Measurements from ENCODE around the gene CFAP57.

The CFAP57 gene

GRCh38 chr1:43229826-43230780 is 58.0 kb downstream of the CFAP57 start:
- no peak for DNase-seq

- DNase-seq = no peak
These were observed 59.9 kb downstream of the CFAP57 start for GRCh38 chr1:43232074-43232473.

GRCh38 chr1:43232482-43232881 is 60.4 kb downstream of the CFAP57 start:
- DNase-seq = no peak

GRCh38 chr1:43233631-43234030 is 61.5 kb downstream of the CFAP57 start:
- DNase-seq = no peak

DNA sequence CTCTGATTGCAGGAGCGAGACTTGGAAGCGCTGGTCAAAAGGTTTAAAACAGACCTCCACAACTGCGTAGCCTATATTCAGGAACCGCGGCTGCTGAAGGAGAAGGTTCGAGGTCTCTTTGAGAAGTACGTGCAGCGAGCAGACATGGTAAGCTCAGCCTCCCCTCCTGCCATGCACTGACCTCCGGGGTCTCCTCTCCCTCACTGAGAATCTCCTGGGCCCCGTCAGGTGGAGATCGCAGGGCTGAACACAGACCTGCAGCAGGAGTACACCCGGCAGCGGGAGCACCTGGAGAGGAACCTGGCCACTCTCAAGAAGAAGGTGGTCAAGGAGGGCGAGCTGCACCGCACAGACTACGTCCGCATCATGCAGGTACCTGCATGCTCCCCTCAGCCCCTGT is 62.1 kb downstream of the CFAP57 start:
- DNase-seq = no peak

GRCh38 chr1:43235040-43235439 is 62.9 kb downstream of the CFAP57 start:
- DNase-seq = no peak

DNA sequence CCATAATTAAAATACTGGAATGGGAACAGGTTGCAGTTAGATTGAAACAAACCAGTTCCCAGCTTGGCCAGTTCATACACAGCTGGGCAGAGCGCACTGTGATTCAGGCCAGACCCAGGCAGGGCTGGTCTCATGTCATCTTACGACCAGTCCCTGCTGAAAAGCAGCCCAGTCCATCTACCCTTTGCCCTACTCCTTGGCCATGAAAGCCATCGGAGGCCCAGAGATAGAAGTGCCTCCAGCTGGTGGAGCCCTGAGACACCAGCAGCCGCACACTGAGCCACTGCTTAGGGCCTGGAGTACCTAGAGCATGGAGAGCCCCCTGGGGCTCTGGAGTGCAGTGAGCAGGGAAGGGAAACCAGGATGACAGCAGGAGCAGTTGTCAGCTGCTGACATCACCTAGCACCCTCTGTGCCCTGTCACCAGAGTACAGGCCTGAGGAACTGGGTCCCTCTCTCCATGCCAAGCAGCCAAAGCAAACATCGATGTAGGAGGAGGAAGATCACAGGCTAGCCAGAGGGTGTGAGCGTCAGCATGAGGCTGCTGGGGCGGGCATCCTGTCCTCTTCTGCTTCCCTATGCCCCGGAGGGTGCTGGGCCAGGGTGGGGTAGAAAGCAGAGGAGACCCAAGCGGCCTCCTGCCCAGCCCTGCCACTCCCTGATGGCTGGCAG is 63.5 kb downstream of the CFAP57 start:
- no peak for DNase-seq

DNA sequence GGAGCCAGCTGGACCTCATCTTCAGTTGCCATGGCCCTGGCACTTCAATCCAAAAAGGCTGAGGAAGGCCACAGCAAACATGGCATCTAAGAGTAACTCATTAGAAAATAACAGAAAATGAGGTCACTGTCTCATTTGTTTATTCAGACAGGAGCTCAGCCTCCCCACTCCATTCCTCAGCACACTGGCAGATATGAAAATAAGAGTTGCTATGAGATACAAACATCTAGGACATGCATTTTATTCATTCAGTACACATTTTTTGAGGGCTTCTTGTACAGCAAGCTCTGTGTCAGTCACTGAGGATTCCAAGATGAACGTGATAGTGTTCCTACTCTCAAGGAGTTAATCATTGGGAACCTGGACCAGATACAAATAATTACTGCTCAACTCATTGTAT is 65.0 kb downstream of the CFAP57 start:
- no peak for DNase-seq

DNA sequence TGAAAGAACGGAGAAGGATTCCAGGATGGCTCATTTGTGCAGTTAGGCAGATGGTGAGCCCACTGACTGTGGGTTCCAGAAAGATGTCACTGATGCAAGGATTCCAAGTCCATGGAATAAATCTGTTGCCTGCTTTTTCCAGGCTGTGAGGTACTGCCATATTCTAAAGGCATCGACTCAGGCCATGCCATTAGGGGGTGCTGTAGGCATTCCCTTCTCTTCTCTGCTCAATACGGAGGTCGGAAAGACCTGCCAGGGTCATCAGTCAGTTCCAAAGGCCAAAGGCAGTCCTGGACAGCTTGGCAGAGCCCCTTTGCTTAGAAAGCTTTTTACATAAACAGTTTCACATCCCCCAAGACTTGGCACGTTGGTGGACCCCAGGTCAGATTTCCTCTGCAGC is 66.0 kb downstream of the CFAP57 start:
- peak; percentile 98 for DNase-seq

GRCh38 chr1:43238991-43239469 is 66.9 kb downstream of the CFAP57 start:
- DNase-seq = no peak

GRCh38 chr1:43239484-43239883 is 67.4 kb downstream of the CFAP57 start:
- DNase-seq = no peak

DNA sequence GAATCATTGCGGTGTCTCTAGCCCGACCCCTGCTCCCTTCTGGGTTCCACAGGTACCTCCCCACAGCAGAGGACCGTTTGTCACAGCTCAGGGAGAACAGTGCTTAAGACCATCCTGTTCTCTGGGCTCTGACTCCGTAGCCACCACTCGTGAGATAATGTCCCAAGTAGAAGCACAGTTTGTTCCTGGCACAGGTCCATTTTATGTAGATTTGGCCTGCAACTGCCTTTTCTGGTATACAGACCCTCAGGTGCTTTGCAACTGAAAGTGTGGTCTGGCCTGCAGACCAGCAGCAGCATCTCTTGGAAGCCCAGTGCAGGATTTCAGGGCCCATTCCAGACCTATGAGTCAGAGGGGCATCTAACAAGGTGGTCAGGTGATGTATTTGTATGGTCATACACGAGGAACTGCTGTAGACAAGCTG is 69.3 kb downstream of the CFAP57 start:
- no peak for DNase-seq

DNA sequence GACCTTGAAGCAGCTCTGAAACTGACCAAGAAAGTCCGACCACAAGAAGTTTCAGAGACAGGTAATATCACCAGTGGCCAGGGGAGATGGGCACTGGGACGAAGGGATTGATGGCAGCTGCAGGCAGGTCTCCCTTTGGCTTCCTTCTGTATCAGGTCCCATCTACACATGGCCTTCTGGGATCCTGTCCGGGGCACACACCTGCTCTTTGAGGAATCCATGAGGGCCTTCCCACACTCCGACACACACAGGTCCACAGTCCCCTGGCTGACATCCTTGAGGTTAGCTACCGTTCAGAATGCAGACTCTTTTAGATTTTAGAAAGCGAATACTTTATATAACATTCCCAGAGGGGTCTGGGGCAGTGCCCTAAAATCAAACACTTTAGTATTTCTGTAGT is 71.2 kb downstream of the CFAP57 start:
- no peak for DNase-seq

- DNase-seq = no peak
These were observed 74.5 kb downstream of the CFAP57 start for GRCh38 chr1:43246466-43247213.

- DNase-seq = no peak
These were observed 75.3 kb downstream of the CFAP57 start for GRCh38 chr1:43247256-43247921.

DNA sequence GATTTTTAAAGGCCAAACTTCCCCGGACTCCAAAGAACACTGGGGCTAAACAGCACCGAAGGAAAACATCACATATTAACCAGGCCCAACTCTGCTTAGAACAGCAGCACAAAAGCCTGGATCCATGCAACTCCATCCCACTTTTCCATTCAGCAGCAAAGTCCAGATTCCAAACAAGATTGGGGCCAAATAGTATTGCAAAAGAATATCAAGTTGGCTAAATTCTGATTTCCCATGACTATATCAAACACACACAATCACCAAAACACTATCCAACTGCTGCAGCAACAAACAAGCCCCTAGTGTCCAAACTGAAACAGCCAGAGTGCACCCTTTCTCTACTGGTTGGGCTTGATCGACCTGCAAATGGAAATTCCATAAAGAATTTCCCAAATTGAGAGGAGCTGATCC is 78.2 kb downstream of the CFAP57 start:
- DNase-seq = no peak

DNA sequence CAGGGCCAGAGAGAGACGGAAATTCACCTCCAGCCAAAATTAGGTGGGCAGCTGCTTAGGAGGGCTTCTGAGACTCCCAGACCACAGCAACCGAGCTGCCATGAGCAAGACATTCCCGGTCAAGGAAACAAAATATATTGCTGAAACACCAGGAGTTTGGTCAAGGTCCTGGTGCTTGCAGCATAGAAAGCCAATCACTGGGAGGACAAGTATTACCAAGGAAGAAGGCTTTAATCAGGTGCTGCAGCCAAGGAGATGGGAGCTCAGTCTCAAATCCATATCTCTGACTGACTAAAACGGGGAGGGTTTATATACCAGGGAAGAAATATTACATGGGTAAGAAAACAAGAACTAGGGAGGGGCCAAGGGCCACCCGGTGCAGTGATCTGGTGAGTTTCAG is 78.9 kb downstream of the CFAP57 start:
- DNase-seq = no peak

- no peak for DNase-seq
These were observed 80.1 kb downstream of the CFAP57 start for GRCh38 chr1:43252225-43252624.

DNA sequence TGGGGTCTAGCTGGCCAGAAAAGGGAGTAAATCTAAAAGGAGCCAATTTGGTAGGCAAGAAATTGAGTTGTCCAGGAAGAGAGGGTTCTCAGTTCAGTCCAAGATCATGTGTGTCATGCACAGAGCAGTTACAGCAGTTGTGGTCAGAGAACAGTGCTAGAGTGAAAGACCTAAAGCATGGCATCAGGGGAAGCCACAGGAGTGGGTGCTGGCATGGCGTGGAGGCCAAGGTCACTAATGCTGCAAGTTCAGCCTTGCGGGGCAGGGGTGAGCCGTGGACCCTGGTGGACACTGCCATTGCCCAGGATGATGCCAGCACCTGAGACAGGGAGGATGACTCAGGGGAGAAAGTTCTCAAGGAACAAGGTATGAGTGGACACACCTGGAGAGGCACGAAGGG is 81.0 kb downstream of the CFAP57 start:
- no peak for DNase-seq

DNA sequence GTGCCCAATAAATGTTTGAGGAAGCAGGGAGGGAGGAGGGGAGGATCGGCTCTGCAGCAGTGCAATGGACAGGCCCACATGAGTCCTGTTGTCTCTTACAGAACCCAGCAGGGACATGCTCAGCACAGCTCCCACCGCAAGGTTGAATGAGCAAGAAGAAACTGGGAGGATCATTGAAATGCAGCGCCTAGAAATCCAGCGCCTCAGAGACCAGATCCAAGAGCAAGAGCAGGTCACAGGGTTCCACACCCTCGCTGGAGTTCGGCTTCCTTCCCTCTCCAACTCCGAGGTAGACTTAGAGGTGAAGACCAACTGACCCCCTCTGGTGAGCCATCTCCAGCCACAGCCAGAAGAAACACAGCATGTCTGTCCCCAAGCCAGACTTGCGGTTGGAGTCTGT is 81.7 kb downstream of the CFAP57 start:
- DNase-seq = no peak

- DNase-seq = no peak
These were observed 83.5 kb downstream of the CFAP57 start for GRCh38 chr1:43255438-43256210.

Data from NCI-H748 treated with DMSO at 0.1 percent for 48 hours (cell line).